ENCODE measurements around the gene LDLRAD4.
"Not testable (repeated sequence)": the region's sequence is repeated elsewhere in the genome, so short reads cannot be mapped to it uniquely, and the experiment has no call there.

Gene LDLRAD4

DNA sequence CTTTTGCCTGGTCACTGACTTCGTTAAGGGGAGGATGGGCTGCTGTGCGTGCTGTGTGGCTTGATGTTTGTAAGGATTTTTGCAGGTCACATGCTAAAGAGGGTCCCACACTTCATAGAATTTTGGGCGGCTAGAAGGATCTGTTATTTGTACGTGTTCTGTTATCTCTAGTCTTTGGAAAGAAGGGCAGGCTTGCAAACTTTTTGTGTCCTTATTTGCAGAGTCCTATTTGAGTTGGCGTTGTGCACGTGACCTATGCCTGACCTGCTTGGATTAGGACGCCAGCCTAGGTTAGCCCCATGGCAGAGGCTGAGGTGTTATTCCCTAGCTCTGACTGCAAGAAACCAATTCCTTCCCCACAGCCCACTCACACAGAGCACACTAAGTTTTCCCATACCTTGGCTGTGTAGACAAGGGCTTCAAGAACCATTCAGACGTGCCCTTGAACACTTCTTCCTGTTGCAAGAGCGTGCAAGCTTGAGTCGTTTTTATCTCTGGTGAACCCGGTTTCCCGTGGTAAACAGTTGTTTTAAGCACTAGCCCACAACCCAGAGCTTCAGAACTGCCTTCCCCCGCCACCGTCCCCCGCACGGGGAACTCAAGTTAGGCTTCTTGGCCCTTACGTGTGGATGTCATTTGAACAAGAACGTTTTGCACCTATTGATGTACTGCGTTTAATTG lies 94.6 kb downstream of the LDLRAD4 start:
- no peak for DNase-seq

DNA sequence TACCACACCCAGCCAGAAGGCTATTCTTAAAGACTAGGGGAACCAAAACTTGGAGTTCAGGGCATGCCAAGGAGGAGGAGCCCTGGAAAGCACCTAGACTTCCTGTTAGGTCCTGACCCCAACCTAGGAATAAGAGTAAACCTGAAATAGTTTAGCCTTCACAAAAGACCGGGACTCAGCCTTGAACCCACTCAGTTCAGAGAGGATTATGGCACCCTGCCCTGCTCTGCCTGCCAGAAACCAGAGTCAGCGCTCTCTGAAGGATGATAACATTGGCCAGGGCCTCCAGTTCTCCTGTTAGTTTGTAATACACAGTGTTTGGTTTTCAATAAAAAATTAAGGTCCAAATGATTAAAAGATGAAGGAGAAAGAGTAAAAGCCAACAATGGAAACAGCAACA lies 96.4 kb downstream of the LDLRAD4 start:
- DNase-seq, result no peak

GRCh38 chr18:13316063-13316462 lies 97.5 kb downstream of the LDLRAD4 start:
- DNase-seq, result peak in 1 of 2 experiments; percentile 2

- DNase-seq, result no peak
Measured at GRCh38 chr18:13317801-13318200, 99.2 kb downstream of the LDLRAD4 start.

GRCh38 chr18:13318731-13319501 lies 100.4 kb downstream of the LDLRAD4 start:
- no peak for DNase-seq

GRCh38 chr18:13319629-13320028 lies 101.1 kb downstream of the LDLRAD4 start:
- no peak for DNase-seq

DNA sequence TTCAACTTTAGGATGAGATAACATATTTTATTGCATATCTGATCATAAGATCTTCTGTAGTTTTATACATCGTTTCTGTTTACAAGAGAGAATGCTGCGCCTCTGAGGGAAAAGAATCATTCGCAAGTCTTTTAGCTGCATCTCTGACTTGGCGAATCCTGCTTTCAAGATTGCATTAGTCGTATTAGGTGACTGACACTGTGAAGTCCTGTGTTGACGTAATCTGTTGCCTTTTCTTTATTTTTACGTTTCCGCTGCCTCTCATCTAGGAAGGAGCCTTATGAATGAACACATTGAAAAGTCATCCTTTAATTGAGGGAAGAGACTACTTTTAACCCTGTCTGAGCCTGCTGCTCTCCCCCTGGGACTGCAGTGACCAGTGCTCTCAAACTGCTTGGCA lies 101.5 kb downstream of the LDLRAD4 start:
- DNase-seq, result no peak

DNA sequence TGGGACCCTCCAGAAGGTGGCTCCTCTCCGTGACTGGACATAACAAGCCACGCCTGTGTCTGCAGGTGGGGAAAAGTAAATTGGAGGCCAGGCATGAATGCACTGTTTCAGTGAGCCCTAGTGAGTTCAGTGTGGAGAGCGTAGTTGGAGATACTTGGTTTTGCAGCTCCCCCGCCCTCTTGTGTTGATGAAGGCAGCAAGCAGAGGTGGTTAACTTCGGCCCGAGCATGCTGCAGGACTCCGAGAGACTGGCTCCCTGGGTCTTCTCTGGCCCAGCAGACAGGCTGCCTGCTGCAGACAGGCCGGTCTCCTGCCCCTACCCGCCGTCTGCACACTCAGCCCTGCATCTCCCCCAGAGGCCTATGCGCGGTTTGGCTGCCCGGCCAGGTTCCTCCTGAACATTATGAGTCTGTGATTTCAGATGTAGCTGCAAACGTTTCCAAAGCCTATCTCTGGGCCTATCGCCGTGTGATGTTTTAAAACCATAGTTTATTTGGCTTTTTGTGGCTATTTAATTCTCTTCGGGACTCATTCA lies 102.4 kb downstream of the LDLRAD4 start:
- no peak for DNase-seq

GRCh38 chr18:13321923-13322322 lies 103.4 kb downstream of the LDLRAD4 start:
- DNase-seq, result no peak

GRCh38 chr18:13323186-13323585 lies 104.6 kb downstream of the LDLRAD4 start:
- no peak for DNase-seq

DNA sequence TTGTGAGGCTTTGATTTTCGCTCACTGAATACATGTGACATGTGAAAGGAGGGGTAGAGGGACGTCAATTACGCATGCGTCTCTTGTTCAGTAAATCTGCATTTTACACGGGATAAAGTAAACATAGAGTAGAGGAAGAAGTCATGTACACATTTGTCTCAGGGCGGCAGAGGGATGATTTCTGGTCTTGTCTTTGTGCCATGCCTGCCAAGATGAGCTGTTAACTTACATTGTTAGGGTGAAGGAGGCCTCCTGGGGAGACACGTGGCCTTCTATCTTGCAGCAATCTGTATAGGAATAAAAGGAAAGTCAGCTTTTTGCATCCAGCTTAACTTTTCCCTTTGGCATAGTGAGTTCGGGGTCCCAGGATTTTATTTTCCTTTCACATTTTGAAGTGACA lies 106.3 kb downstream of the LDLRAD4 start:
- no peak for DNase-seq

GRCh38 chr18:13328213-13328612 lies 109.7 kb downstream of the LDLRAD4 start:
- no peak for DNase-seq

DNA sequence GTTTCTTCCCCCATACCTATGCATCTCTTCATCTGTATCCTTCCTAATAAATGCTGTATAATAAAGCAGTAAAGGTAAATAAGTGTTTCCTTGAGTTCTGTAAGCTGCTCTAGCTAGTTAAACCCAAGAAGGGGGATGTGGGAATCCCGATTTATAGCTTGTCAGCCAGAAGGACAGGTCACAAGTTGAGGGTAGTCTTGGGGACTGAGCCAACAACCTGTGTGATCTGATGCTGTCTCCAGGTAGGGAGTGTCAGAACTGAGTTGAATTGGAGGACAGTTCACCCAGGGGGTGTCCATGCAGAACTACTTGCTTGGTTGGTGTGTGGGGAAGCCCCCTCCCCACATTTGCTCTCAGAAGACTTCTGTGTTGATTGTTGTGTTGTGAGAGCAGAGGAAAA lies 112.4 kb downstream of the LDLRAD4 start:
- DNase-seq, result no peak

GRCh38 chr18:13331846-13332245 lies 113.3 kb downstream of the LDLRAD4 start:
- no peak for DNase-seq

- no peak for DNase-seq
Measured at GRCh38 chr18:13332874-13333273, 114.3 kb downstream of the LDLRAD4 start.

- no peak for DNase-seq
Measured at GRCh38 chr18:13335903-13336302, 117.3 kb downstream of the LDLRAD4 start.

GRCh38 chr18:13336841-13337240 lies 118.3 kb downstream of the LDLRAD4 start:
- DNase-seq, result no peak

DNA sequence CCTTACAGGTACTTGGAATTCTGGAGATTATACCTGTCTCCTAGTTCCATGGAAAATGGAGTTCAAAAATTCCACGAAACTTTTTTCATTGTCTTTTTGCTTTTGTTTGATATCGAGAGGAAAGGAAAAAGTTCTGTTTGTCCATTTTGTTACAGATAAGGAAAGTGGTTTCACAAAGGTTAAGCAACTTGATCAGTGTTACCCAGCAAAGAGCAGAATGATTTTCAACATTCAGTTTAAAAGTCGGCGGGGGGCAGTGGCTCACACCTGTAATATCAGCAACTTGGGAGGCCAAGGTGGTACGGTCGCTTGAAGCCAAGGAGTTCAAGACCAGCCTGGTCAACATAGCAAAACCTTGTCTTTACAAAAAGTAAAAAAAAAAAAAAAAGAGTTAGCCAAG lies 118.8 kb downstream of the LDLRAD4 start:
- DNase-seq, result no peak

GRCh38 chr18:13338318-13338717 lies 119.8 kb downstream of the LDLRAD4 start:
- DNase-seq, result no peak

DNA sequence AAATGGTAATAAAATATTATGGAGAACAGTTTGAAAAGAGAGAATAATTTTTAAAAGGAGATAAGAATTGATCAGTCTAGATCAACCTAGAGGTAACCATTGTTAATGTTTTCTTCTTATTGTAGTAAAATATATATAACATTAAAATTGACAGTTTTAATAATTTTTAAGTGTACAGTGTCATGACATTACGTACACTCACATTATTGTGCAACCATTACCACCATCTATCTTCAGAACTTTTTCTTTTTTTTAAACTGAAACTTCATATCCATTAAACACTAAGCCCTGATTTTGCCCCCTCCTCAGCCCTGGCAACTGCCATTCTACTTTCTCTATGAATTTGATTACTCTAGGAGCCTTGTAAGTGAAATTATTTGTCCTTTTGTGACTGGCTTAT lies 121.1 kb downstream of the LDLRAD4 start:
- DNase-seq, result no peak

GRCh38 chr18:13346449-13346848 lies 127.9 kb downstream of the LDLRAD4 start:
- not testable (repeated sequence) for DNase-seq

GRCh38 chr18:13353084-13353823 lies 134.7 kb downstream of the LDLRAD4 start:
- peak; percentile 73 to 88 for DNase-seq

- DNase-seq, result no peak
Measured at GRCh38 chr18:13354402-13354801, 135.8 kb downstream of the LDLRAD4 start.

DNA sequence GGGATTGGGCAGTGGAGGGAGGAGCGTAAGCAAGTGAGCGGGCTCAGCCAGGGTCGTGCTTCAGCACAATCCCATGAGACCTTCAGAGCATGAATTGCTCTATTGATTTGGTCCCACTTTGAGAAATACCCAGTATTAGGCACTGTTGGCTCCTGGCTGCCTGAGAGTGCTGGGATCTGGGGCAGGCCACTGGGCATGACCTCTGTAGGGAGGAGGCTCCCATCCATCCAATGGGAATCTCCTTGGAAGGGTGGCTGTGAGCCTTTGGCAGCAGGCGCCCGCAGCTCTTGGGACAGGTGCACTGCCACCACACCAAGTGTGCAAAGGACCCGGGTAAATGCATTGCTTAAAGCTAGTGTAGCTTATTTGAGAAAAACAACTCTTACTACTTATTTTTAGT lies 137.5 kb downstream of the LDLRAD4 start:
- DNase-seq, result no peak

Measured in Kasumi-1 (cell line).